OCI-LY3 (cell line): Measurements from ENCODE around the gene PREX1.

Experiments used
- H2AFZ ChIP-seq: fragments of 200-600, 300-600 bp; shearing (Covaris generic); 2 replicates; pipeline ENCODE4 v1.6.0; 2014; ENCODE audit warnings: antibody characterized with exemption, low read depth, low read length
- H3K27ac ChIP-seq: fragments of 200-600, 300-600 bp; sonication (generic); 2 replicates; pipeline ENCODE4 v1.5.1; 2014; ENCODE audit warnings: mild to moderate bottlenecking, low read length, moderate library complexity, mixed read lengths
- H3K27me3 ChIP-seq: fragments of 200-600, 300-600 bp; sonication (generic); 2 replicates; pipeline ENCODE4 v1.6.1; 2014; ENCODE audit warnings: low read depth, low read length, mixed read lengths
- H3K36me3 ChIP-seq: fragments of 200-600, 300-600 bp; sonication (generic); replicated peaks from 2 replicates; pipeline ENCODE3; 2014; ENCODE audit warnings: low read depth, low read length, mixed read lengths
- H3K4me1 ChIP-seq: fragments of 300-600, 200-600 bp; sonication (generic); 2 replicates; pipeline ENCODE4 v1.6.1; 2014; ENCODE audit warnings: low read length, mixed read lengths
- H3K4me2 ChIP-seq: fragments of 200-600, 300-600 bp; sonication (generic); 2 replicates; pipeline ENCODE4 v1.6.1; 2014; ENCODE audit warnings: low read length, mixed read lengths
- H3K4me3 ChIP-seq: fragments of 300-600, 200-600 bp; sonication (generic); 2 replicates; pipeline ENCODE4 v1.5.1; 2014; ENCODE audit warnings: antibody characterized with exemption, mild to moderate bottlenecking, low read length, moderate library complexity
- H3K79me2 ChIP-seq: fragments of 300-600, 200-600 bp; shearing (Covaris generic); 2 replicates; pipeline ENCODE4 v1.6.1; 2014; ENCODE audit warnings: mild to moderate bottlenecking, low read length, mixed read lengths
- H3K9ac ChIP-seq: fragments of 300-600, 200-600 bp; shearing (Covaris generic); 2 replicates; pipeline ENCODE4 v1.6.0; 2014; ENCODE audit warnings: mild to moderate bottlenecking, low read length, moderate library complexity
- H3K9me3 ChIP-seq: fragments of 200-600, 300-600 bp; shearing (Covaris generic); 2 replicates; pipeline ENCODE4 v1.6.1; 2014; ENCODE audit warnings: low read length, mixed read lengths; ENCODE audit not compliant: insufficient read depth
- H4K20me1 ChIP-seq: fragments of 200-600, 300-600 bp; sonication (generic); 2 replicates; pipeline ENCODE4 v1.6.1; 2016; ENCODE audit warnings: low read length, mixed read lengths; ENCODE audit not compliant: insufficient read depth
- EZH2phosphoT487 ChIP-seq: fragments of 200-600 bp; shearing (Covaris generic); IDR thresholded peaks from 2 replicates; pipeline ENCODE4 v1.6.1; 2018; ENCODE audit warnings: antibody characterized with exemption, mixed run types, low read depth
- TF ChIP-seq, protein P1 (sequence below): fragments of 200-600, 300-600 bp; sonication (generic); IDR thresholded peaks from 2 replicates; pipeline ENCODE4 v1.5.1; 2014; ENCODE audit warnings: antibody characterized with exemption, low read length, low read depth

Gene PREX1

DNA sequence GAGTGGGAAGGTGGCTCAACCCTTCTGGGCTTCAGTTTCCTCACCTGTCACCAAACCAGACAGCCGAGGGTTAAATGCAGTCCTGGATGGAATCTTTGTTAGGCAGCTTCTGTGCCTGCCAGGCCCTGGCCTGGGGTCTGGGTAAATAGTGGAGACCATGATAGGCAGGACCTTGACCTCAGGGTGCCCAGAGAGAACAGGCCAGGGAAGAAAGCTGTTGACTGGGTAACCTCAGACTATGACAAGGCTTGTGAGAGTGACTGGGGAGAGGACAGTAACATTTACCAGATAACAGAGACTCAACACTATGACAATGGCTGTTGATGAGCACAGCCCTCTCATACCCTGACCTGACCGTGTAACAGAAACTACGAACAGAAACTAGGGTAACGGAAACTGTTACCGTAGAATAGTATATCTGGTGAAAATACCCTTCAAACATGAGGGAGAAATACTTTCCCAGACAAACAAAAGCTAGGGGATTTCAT lies 218.3 kb downstream of the PREX1 start:
- peaks cover 17% of the 10 kb centered on the region for H3K4me1 ChIP-seq
- peak overlapping the region; percentile 3; the same call in 1 of the 2 replicates for H3K9ac ChIP-seq
- H3K4me3 ChIP-seq: no peak overlapping the region
- H4K20me1 ChIP-seq: no peaks in the 10 kb centered on the region
- H2AFZ ChIP-seq: no peak overlapping the region
- no peaks in the 10 kb centered on the region for H3K79me2 ChIP-seq
- H3K36me3 ChIP-seq: no peaks in the 10 kb centered on the region
- H3K27me3 ChIP-seq: peaks cover 14% of the 10 kb centered on the region; the same call in 1 of the 2 replicates
- TF ChIP-seq, protein P1, sequence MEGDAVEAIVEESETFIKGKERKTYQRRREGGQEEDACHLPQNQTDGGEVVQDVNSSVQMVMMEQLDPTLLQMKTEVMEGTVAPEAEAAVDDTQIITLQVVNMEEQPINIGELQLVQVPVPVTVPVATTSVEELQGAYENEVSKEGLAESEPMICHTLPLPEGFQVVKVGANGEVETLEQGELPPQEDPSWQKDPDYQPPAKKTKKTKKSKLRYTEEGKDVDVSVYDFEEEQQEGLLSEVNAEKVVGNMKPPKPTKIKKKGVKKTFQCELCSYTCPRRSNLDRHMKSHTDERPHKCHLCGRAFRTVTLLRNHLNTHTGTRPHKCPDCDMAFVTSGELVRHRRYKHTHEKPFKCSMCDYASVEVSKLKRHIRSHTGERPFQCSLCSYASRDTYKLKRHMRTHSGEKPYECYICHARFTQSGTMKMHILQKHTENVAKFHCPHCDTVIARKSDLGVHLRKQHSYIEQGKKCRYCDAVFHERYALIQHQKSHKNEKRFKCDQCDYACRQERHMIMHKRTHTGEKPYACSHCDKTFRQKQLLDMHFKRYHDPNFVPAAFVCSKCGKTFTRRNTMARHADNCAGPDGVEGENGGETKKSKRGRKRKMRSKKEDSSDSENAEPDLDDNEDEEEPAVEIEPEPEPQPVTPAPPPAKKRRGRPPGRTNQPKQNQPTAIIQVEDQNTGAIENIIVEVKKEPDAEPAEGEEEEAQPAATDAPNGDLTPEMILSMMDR: no peak
- no peak for TF ChIP-seq EZH2phosphoT487
- no peaks in the 10 kb centered on the region for H3K9me3 ChIP-seq
- peak overlapping the region; percentile 35 for H3K4me2 ChIP-seq
- H3K27ac ChIP-seq: peak overlapping the region; percentile 10; the same call in 1 of the 2 replicates

GRCh38 chr20:48608756-48609155 lies 219.0 kb downstream of the PREX1 start:
- Histone ChIP-seq H3K4me2 (no peak overlapping the region), H3K36me3 (no peaks in the 10 kb centered on the region), H4K20me1 (no peaks in the 10 kb centered on the region), H3K4me1 (peaks cover 17% of the 10 kb centered on the region), H3K9me3 (no peaks in the 10 kb centered on the region), H3K27ac (no peak overlapping the region), H3K27me3 (peaks cover 11% of the 10 kb centered on the region; the same call in 1 of the 2 replicates), H3K4me3 (no peak overlapping the region), H3K79me2 (no peaks in the 10 kb centered on the region), H2AFZ (no peak overlapping the region), H3K9ac (no peak overlapping the region)
- TF ChIP-seq, protein P1: no peak
- TF ChIP-seq EZH2phosphoT487: no peak

DNA sequence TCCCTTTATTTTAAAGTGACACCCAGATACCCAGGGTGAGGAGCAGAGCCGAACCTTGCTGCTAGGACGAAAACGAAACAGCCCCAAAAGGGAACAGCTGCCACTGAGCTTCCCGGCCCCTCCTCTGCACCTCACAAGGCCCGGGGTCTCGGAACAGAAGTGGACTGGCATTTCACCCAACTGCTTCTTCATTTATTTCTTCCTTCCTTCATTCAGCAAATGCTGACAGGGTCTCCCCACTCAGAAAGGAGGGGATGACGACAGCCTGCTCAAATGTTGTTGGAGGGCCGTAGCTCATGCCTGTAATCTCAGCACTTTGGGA lies 220.3 kb downstream of the PREX1 start:
- no peak overlapping the region for H3K9ac ChIP-seq
- no peak overlapping the region for H2AFZ ChIP-seq
- no peak overlapping the region for H3K4me2 ChIP-seq
- no peaks in the 10 kb centered on the region for H3K36me3 ChIP-seq
- TF ChIP-seq, protein P1: no peak
- no peaks in the 10 kb centered on the region for H4K20me1 ChIP-seq
- H3K27ac ChIP-seq: no peak overlapping the region
- no peaks in the 10 kb centered on the region for H3K79me2 ChIP-seq
- no peak overlapping the region for H3K4me3 ChIP-seq
- 0 out of 2 replicates have a peak, but pooled peaks cover 6% of the 10 kb centered on the region for H3K27me3 ChIP-seq
- peaks cover 17% of the 10 kb centered on the region for H3K4me1 ChIP-seq
- no peaks in the 10 kb centered on the region for H3K9me3 ChIP-seq

- 0 out of 2 replicates have a peak, but pooled peaks cover 4% of the 10 kb centered on the region for H3K27me3 ChIP-seq
- H3K4me3 ChIP-seq: no peak overlapping the region
- no peaks in the 10 kb centered on the region for H4K20me1 ChIP-seq
- TF ChIP-seq, protein P1: no peak
- TF ChIP-seq EZH2phosphoT487: no peak
- H2AFZ ChIP-seq: no peak overlapping the region
- H3K27ac ChIP-seq: no peak overlapping the region
- no peak overlapping the region for H3K9ac ChIP-seq
- no peaks in the 10 kb centered on the region for H3K9me3 ChIP-seq
- H3K4me1 ChIP-seq: peaks cover 17% of the 10 kb centered on the region
- no peaks in the 10 kb centered on the region for H3K79me2 ChIP-seq
- H3K36me3 ChIP-seq: no peaks in the 10 kb centered on the region
- H3K4me2 ChIP-seq: no peak overlapping the region
These were observed 220.8 kb downstream of the PREX1 start for GRCh38 chr20:48606841-48607543.
